Body of pancreas (tissue), 4 donors: ENCODE data around the gene FCAMR. TPM values are rescaled to one million over a fixed set of nuclear protein-coding genes. Genes with fewer than 3 reads are reported as not detected.

ENCODE experiments used
- ATAC-seq: fragments of 150-250 bp; one replicate; pipeline ENCODE4 v1.9.1; 2016
- DNase-seq, 4 donors: peaks; one replicate each; pipeline ENCODE4 v3.0.0-alpha.2; 2019
- H3K27ac ChIP-seq, 4 donors: fragments of 200-600 bp; sonication (generic); 1 replicate in 3 of 4; 2 replicates in 1 of 4; pipeline versions ENCODE4 v1.5.1 to v1.6.1; 2016 to 2019; ENCODE audit warnings: mild to moderate bottlenecking in 1 of 4, mixed read lengths in 1 of 4, moderate library complexity in 1 of 4
- H3K27me3 ChIP-seq, 2 donors: fragments of 200-600 bp; sonication (generic); one replicate each; pipeline ENCODE4 v1.6.0; 2016; ENCODE audit warnings: mild to moderate bottlenecking in 1 of 2
- H3K36me3 ChIP-seq, 2 donors: fragments of 200-600 bp; sonication (generic); replicated peaks in 1 of 2; 2 replicates each; pipeline ENCODE4 v1.5.1; 2016; ENCODE audit warnings: low read depth in 2 of 2; ENCODE audit not compliant: insufficient read depth in 1 of 2
- H3K4me1 ChIP-seq: fragments of 200-600 bp; sonication (generic); one replicate; pipeline ENCODE4 v1.6.0; 2016
- H3K4me3 ChIP-seq, 2 donors: fragments of 200-600 bp; sonication (generic); 1 replicate in 1 of 2; 2 replicates in 1 of 2; pipeline ENCODE4 v1.5.1; 2016 to 2019
- H3K9me3 ChIP-seq, 3 donors: fragments of 200-600 bp; sonication (generic); 1 replicate in 2 of 3; 2 replicates in 1 of 3; pipeline ENCODE4 v1.5.1; 2016
- POLR2A ChIP-seq, 3 donors: fragments of 450-650 bp; IDR thresholded peaks; one replicate each; pipeline ENCODE4 v1.6.1; 2016; ENCODE audit warnings: antibody characterized with exemption in 3 of 3, mild to moderate bottlenecking in 2 of 3
- WGBS, 2 donors: methylation state at CpG; one replicate each; pipeline ENCODE4 v1.1.5; 2017; 5-methylcytosine and 5-hydroxymethylcytosine counted together
- intact Hi-C: fragments of 100-400 bp; cut with DNase I; formaldehyde crosslinking; loops from one replicate; pipeline ENCODE4 v1.15.1; 2023
- total RNA-seq, 2 donors: library from RNA; depleted of rRNA; stranded (reverse); fragments of >200 nt; gene quantifications; one replicate each; pipeline ENCODE4 v1.1.0, GENCODE V29; 2016
- TF ChIP-seq, protein P1 (sequence below), 7 experiments: fragments of 450-650 bp in 4 of 7; fragments of 200-600 bp in 3 of 7; sonication (generic) in 3 of 7; IDR thresholded peaks; one replicate each; pipeline ENCODE4 v1.5.1; 2016 to 2019; ENCODE audit warnings: antibody characterized with exemption in 7 of 7

The FCAMR gene
- total RNA-seq, 2 donors from 2014 or later = not detected

DNA sequence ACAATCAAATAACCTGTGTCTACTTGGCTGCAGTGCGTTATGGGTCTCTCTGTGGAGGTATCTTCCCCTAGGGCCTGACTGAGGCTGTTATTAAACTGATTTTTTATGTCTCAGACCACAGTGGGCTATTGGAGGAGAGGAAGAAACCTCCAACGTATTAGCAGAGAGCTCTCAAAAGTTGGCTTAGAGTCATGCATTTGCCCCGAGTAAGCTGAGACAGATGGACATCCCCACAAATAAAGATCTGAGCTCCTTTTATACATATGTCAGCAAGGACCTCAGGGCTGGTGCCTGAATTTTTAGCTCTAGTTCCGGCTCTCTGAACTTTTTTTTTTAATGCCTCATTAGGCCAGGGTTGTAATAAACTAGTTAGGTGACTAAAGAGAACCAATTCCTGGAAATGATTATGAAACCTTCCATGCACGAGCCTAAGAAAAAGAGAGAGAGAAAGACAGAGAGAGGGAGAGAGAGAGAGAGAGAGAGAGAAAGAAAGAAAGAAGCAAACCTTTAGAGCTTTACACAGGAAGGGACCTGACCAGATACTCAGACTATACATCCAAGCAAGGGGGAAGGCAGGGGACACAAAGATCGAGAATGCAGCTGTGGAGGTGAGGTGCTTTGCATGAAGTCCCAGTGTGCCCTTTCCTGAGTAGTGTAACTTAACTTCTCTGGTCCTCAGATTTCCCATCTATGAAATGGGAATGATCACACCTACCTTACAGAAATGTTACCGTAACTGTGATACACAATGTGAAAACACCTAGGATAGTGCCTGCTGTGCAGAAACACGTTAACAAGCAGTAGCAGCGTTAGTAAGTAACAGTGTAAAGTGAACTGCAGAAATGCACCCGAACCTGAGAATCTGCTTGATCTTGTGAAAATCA, 15.6 kb downstream of the FCAMR start:
- peak overlapping the region in 3 of 4 donors; percentile 34 to 86 (median 81) for H3K27ac ChIP-seq
- H3K36me3 ChIP-seq = no peaks in the 10 kb centered on the region
- peaks cover 53% of the 10 kb centered on the region for H3K4me1 ChIP-seq
- DNase-seq (no peak), ATAC-seq (no peak)
- no peaks in the 10 kb centered on the region for H3K27me3 ChIP-seq
- no peaks in the 10 kb centered on the region for H3K9me3 ChIP-seq
- WGBS, 2 donors = 71 to 78% methylated on average over 10 of the region's 10 CpGs
- no peak overlapping the region for H3K4me3 ChIP-seq
- TF ChIP-seq POLR2A (IDR thresholded peaks at IDR 0.05) = no peak
- TF ChIP-seq, protein P1, sequence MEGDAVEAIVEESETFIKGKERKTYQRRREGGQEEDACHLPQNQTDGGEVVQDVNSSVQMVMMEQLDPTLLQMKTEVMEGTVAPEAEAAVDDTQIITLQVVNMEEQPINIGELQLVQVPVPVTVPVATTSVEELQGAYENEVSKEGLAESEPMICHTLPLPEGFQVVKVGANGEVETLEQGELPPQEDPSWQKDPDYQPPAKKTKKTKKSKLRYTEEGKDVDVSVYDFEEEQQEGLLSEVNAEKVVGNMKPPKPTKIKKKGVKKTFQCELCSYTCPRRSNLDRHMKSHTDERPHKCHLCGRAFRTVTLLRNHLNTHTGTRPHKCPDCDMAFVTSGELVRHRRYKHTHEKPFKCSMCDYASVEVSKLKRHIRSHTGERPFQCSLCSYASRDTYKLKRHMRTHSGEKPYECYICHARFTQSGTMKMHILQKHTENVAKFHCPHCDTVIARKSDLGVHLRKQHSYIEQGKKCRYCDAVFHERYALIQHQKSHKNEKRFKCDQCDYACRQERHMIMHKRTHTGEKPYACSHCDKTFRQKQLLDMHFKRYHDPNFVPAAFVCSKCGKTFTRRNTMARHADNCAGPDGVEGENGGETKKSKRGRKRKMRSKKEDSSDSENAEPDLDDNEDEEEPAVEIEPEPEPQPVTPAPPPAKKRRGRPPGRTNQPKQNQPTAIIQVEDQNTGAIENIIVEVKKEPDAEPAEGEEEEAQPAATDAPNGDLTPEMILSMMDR (IDR thresholded peaks at IDR 0.05) = no peak
- intact Hi-C loops = no loop called here

GRCh38 chr1:206953626-206954025, 16.6 kb downstream of the FCAMR start:
- DNase-seq = peak in 2 of 4 donors; percentile 29 to 44
- ATAC-seq = no peak
- WGBS, 2 donors = 86 to 100% methylated on average over 1 to 2 of the region's 2 CpGs
- Histone ChIP-seq H3K36me3 (no peaks in the 10 kb centered on the region), H3K4me3 (no peak overlapping the region), H3K27ac (peak overlapping the region in 3 of 4 donors; percentile 34 to 86 (median 81)), H3K9me3 (no peaks in the 10 kb centered on the region), H3K4me1 (peaks cover 59% of the 10 kb centered on the region), H3K27me3 (no peaks in the 10 kb centered on the region)
- no peak for TF ChIP-seq POLR2A (IDR thresholded peaks at IDR 0.05)
- TF ChIP-seq, protein P1 (IDR thresholded peaks at IDR 0.05) = no peak
- intact Hi-C loops = no loop called here

- Histone ChIP-seq H3K36me3 (no peaks in the 10 kb centered on the region), H3K9me3 (no peaks in the 10 kb centered on the region), H3K4me1 (peaks cover 59% of the 10 kb centered on the region), H3K27me3 (no peaks in the 10 kb centered on the region), H3K27ac (peak overlapping the region in 3 of 4 donors; percentile 68 to 86 (median 81)), H3K4me3 (no peak overlapping the region)
- DNase-seq (peak in 3 of 4 donors; percentile 26 to 43 (median 30)), ATAC-seq (peak; percentile 16)
- 57 to 62% methylated on average over 3 of the region's 3 CpGs for WGBS, 2 donors
- intact Hi-C loops = no loop called here
- TF ChIP-seq, protein P1 (IDR thresholded peaks at IDR 0.05) = no peak
- no peak for TF ChIP-seq POLR2A (IDR thresholded peaks at IDR 0.05)
Observed at GRCh38 chr1:206953126-206953525, 17.1 kb downstream of the FCAMR start.

DNA sequence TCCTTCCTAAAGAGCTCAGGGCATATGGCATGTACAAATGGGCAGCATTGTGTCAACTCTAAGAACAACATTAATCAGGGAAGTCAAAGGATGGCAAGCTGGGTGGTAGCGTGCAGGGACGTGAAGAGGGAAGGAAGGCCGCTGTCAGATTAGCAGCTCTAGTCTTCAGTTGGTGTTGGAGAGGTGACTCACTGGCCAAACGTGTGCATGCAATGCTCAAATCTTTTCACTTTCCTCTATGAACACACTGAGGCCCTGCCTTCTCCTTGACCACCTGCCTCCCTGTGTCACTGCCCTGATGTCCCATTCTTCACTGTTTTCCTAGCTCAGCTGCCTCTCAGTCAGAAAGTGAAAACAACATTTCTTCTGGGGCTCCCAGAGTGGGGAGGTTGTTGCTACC, 18.1 kb downstream of the FCAMR start:
- no peak overlapping the region for H3K4me3 ChIP-seq
- WGBS, 2 donors = 47 to 55% methylated on average over 4 of the region's 4 CpGs
- H3K36me3 ChIP-seq = no peaks in the 10 kb centered on the region
- H3K9me3 ChIP-seq = no peaks in the 10 kb centered on the region
- intact Hi-C loops = no loop called here
- H3K27me3 ChIP-seq = no peaks in the 10 kb centered on the region
- H3K27ac ChIP-seq = peak overlapping the region; percentile 45 to 86 (median 74)
- DNase-seq (peak in 1 of 4 donors; percentile 46), ATAC-seq (peak; percentile 28)
- TF ChIP-seq, protein P1 (IDR thresholded peaks at IDR 0.05) = no peak
- no peak for TF ChIP-seq POLR2A (IDR thresholded peaks at IDR 0.05)
- peaks cover 59% of the 10 kb centered on the region for H3K4me1 ChIP-seq
